GM12874 (cell line): ENCODE results near the gene ZFP69.
A peak's percentile ranks its signal among the peaks of the same experiment; 100 is the strongest.

Source experiments
- TF ChIP-seq, protein P1 (sequence below): IDR thresholded peaks from 2 replicates; pipeline ENCODE4 v1.5.1; 2011; ENCODE audit warnings: low read depth, mild to moderate bottlenecking, control low read depth, low read length, moderate library complexity; ENCODE audit not compliant: insufficient read depth

ZFP69 gene

DNA sequence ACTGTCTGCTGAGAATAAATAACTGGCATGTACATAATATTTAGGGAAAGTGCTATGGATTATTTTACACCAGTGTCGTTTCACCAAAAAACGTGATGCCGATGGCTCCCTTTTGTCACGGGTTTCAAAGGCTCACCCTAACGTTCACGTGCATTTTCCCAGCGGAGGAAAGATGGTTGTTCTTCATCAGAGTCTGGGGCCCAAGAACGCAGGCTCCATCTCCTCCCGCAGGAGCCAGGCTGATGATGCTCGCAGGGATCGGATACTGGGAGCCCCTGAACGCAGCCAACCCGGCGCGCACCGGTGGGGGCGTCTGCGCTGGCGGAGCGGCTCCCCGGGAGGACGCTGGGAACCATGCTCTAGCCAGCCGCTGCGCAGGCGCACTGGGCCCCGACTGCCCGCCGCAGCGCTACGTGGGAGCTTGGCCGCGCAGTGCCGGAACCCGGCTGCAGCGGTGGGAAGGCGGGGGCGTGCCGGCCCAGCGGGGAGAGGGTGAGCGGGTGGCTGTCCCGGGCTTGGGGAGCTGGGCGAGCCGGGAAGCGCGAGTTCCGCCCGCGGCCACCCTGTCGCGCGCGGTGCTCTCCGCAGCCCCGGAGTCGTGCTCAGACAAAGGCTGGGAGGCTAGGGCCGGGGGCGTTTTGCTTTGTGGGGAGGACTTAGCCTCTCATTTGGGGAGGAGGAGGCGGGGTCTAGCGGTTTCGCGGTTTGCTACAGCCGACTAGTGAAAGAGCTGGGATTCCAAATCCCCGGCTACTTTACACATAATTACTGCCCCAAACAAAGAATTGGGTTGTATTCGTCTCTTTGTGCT, 27.2 kb upstream of the ZFP69 start, which contains the start of gene ZFP69B:
Gene ZFP69B (plus strand): TSS at position 793 of the 811 bp plus-strand sequence. CDS start 486 bp downstream, outside the sequence.
- TF ChIP-seq, protein P1, sequence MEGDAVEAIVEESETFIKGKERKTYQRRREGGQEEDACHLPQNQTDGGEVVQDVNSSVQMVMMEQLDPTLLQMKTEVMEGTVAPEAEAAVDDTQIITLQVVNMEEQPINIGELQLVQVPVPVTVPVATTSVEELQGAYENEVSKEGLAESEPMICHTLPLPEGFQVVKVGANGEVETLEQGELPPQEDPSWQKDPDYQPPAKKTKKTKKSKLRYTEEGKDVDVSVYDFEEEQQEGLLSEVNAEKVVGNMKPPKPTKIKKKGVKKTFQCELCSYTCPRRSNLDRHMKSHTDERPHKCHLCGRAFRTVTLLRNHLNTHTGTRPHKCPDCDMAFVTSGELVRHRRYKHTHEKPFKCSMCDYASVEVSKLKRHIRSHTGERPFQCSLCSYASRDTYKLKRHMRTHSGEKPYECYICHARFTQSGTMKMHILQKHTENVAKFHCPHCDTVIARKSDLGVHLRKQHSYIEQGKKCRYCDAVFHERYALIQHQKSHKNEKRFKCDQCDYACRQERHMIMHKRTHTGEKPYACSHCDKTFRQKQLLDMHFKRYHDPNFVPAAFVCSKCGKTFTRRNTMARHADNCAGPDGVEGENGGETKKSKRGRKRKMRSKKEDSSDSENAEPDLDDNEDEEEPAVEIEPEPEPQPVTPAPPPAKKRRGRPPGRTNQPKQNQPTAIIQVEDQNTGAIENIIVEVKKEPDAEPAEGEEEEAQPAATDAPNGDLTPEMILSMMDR: peak; percentile 33; the same call in 1 of the 2 replicates

DNA sequence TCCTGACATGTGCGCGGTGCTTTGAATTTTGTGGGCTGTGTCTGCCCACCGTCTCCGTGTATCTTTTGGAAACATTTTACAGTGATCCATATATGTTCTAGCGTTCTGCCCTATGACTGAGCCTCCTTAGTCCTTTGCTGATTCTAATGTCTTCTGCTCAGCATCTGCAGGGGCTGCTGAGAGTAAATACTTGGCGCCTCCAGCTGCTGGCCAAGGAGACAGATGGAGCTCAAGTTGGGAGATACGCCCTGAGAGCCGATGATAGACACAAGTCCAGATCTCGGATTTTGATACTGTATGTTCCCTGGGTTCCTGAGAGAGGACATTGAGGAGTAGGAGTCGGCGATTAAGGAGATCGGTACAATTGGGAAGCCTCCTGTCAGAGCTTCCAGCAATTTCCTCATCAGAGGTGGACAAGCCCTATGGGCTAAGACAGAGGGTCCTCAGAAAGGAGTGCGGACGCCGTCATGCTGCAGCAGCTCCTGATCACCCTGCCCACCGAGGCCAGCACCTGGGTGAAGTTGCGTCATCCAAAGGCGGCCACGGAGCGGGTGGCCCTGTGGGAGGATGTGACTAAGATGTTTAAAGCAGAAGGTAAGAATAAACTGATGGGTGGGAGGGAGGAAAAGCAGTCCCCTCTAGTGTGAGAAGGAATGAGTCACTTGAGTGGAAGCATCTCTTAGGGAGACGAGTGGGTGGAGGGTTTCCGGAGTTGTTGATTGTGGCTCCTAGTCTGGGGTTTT, 26.4 kb upstream of the ZFP69 start:
- TF ChIP-seq, protein P1: no peak

DNA sequence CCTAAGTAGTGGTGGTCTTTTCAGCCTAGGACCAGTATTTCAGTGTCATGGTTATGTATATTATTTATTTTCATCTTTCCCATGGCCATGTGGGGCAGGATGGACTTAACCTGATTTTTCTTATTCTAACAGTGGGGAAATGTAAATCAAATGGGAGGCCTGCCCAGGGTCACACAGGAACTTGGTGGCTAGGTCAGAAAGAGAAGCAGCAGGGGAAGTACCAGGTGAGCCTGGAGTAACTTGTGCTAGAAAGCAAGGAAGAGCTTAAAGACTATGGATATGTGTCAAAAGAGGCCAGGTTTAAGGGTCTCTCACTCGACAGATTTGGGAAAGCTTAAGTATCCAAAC, 25.9 kb upstream of the ZFP69 start:
- TF ChIP-seq, protein P1: no peak

DNA sequence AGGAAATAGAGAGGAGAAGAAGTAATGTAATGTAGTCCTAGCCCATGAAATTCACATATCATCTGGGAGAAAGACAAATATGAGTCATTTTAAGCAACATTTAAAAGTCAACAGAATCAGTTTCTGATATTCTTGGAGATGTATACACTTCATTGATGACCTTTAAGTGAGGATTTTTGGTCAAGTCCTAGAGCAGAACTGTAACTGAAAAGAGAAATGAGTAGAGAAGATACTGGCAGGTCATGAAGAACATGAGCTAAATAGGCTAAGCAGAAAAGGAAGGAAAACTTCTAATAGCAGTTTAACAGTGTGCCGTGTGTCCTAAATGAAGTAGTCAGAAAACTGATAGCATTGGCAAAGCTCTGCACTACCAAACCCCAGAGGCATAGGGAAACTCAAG, 22.2 kb upstream of the ZFP69 start:
- TF ChIP-seq, protein P1: no peak

GRCh38 chr1:40462956-40463590, 14.0 kb upstream of the ZFP69 start:
- TF ChIP-seq, protein P1: no peak

GRCh38 chr1:40469327-40469726, 7.8 kb upstream of the ZFP69 start:
- TF ChIP-seq, protein P1: no peak

- TF ChIP-seq, protein P1: no peak
Measured at GRCh38 chr1:40475268-40475667, 1.8 kb upstream of the ZFP69 start.
